ENCODE data around the gene CD99L2.

- TF ChIP-seq CTCF (conservative IDR thresholded peaks at IDR 0.05; ENCODE audit: low read depth, low read length) (no peak), EZH2 (IDR thresholded peaks at IDR 0.05; ENCODE audit: borderline replicate concordance, low read depth, low read length, poor library complexity, severe bottlenecking) (no peak)
These were observed 91.6 kb downstream of the CD99L2 start for GRCh38 chrX:150806827-150807226.

Measured in A673 (cell line).